ENCODE measurements around the gene SRGN. TPM values are rescaled to one million over a fixed set of nuclear protein-coding genes. Genes with fewer than 3 reads are reported as not detected.

Gene SRGN
- total RNA-seq, 2 experiments from 2014 or later: 342 to 353 TPM

- CTCF ChIA-PET: no interaction called here
- H3K27me3 ChIP-seq (ENCODE audit: control insufficient read depth in 1 of 2, insufficient read depth in 2 of 2, low read length in 2 of 2): no peaks in the 10 kb centered on the region
- H3K4me3 ChIP-seq (ENCODE audit: low read length): no peak overlapping the region
- no peak overlapping the region for H3K4me3 Mint-ChIP-seq
- no peaks in the 10 kb centered on the region for H3K4me1 ChIP-seq (ENCODE audit: insufficient read depth, low read length)
- no peaks in the 10 kb centered on the region for H3K9me3 Mint-ChIP-seq
- H3K36me3 ChIP-seq (ENCODE audit: insufficient read depth, low read length): no peaks in the 10 kb centered on the region
- intact Hi-C loops (cut with DNase I, micrococcal nuclease): no loop called here
- no peak for DNase-seq
- peaks cover 59% of the 10 kb centered on the region for H3K4me1 Mint-ChIP-seq (ENCODE audit: low read depth)
- peaks cover 39% of the 10 kb centered on the region for H3K36me3 Mint-ChIP-seq (ENCODE audit: low read depth)
- no peaks in the 10 kb centered on the region for H3K27me3 Mint-ChIP-seq
- H3K27ac Mint-ChIP-seq: no peak overlapping the region
- no peaks in the 10 kb centered on the region for H3K9me3 ChIP-seq (ENCODE audit: control insufficient read depth in 1 of 2, insufficient read depth in 1 of 2, low read length in 2 of 2)
- no peak for ATAC-seq (ENCODE audit: poor library complexity)
- TF ChIP-seq, protein P1, sequence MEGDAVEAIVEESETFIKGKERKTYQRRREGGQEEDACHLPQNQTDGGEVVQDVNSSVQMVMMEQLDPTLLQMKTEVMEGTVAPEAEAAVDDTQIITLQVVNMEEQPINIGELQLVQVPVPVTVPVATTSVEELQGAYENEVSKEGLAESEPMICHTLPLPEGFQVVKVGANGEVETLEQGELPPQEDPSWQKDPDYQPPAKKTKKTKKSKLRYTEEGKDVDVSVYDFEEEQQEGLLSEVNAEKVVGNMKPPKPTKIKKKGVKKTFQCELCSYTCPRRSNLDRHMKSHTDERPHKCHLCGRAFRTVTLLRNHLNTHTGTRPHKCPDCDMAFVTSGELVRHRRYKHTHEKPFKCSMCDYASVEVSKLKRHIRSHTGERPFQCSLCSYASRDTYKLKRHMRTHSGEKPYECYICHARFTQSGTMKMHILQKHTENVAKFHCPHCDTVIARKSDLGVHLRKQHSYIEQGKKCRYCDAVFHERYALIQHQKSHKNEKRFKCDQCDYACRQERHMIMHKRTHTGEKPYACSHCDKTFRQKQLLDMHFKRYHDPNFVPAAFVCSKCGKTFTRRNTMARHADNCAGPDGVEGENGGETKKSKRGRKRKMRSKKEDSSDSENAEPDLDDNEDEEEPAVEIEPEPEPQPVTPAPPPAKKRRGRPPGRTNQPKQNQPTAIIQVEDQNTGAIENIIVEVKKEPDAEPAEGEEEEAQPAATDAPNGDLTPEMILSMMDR (IDR thresholded peaks at IDR 0.05): no peak
- H3K27ac ChIP-seq (ENCODE audit: low read depth in 1 of 2, low read length in 2 of 2): no peak overlapping the region
- POLR2A ChIA-PET: no interaction called here
Observed at GRCh38 chr10:69145329-69145728, 57.4 kb downstream of the SRGN start.

DNA sequence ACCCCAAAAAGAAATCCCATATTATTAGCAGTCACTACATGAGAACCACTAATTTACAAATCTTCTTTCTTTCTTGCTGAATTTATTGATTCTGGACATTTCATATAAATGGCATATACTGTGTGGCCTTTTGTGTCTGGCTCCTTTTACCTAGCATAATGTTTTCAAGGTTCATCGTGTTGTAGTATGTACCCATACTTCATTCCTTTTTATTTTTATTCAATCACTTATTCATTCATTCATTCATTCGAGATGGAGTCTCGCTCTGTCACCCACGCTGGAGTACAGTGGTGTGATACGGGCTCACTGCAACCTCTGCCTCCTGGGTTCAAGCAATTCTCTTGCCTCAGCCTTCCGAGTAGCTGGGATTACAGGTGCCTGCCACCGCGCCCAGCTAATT lies 58.0 kb downstream of the SRGN start:
- TF ChIP-seq, protein P1 (IDR thresholded peaks at IDR 0.05): no peak
- Histone ChIP-seq H3K27ac (ENCODE audit: low read depth in 1 of 2, low read length in 2 of 2) (no peak overlapping the region), H3K36me3 (ENCODE audit: insufficient read depth, low read length) (no peaks in the 10 kb centered on the region), H3K4me1 (ENCODE audit: insufficient read depth, low read length) (no peaks in the 10 kb centered on the region), H3K9me3 (ENCODE audit: control insufficient read depth in 1 of 2, insufficient read depth in 1 of 2, low read length in 2 of 2) (no peaks in the 10 kb centered on the region), H3K27me3 (ENCODE audit: control insufficient read depth in 1 of 2, insufficient read depth in 2 of 2, low read length in 2 of 2) (no peaks in the 10 kb centered on the region), H3K4me3 (ENCODE audit: low read length) (no peak overlapping the region)
- Mint-ChIP-seq H3K27me3 (no peaks in the 10 kb centered on the region), H3K27ac (no peak overlapping the region), H3K9me3 (no peaks in the 10 kb centered on the region), H3K4me1 (ENCODE audit: low read depth) (peaks cover 57% of the 10 kb centered on the region), H3K36me3 (ENCODE audit: low read depth) (peaks cover 43% of the 10 kb centered on the region), H3K4me3 (no peak overlapping the region)
- POLR2A ChIA-PET: no interaction called here
- DNase-seq (no peak), ATAC-seq (ENCODE audit: poor library complexity) (no peak)
- CTCF ChIA-PET: no interaction called here
- intact Hi-C loops (cut with DNase I, micrococcal nuclease): no loop called here

- ChIA-PET POLR2A (no interaction called here), CTCF (no interaction called here)
- H3K9me3 Mint-ChIP-seq: no peaks in the 10 kb centered on the region
- no peak for DNase-seq
- no peaks in the 10 kb centered on the region for H3K27me3 Mint-ChIP-seq
- H3K4me1 Mint-ChIP-seq (ENCODE audit: low read depth): peaks cover 50% of the 10 kb centered on the region
- H3K4me1 ChIP-seq (ENCODE audit: insufficient read depth, low read length): no peaks in the 10 kb centered on the region
- no peak overlapping the region for H3K4me3 Mint-ChIP-seq
- peaks cover 36% of the 10 kb centered on the region for H3K36me3 Mint-ChIP-seq (ENCODE audit: low read depth)
- no peak overlapping the region for H3K27ac Mint-ChIP-seq
- intact Hi-C loops (cut with DNase I, micrococcal nuclease): no loop called here
- no peak overlapping the region for H3K27ac ChIP-seq (ENCODE audit: low read depth in 1 of 2, low read length in 2 of 2)
- no peaks in the 10 kb centered on the region for H3K27me3 ChIP-seq (ENCODE audit: control insufficient read depth in 1 of 2, insufficient read depth in 2 of 2, low read length in 2 of 2)
- TF ChIP-seq, protein P1 (IDR thresholded peaks at IDR 0.05): no peak
- no peaks in the 10 kb centered on the region for H3K36me3 ChIP-seq (ENCODE audit: insufficient read depth, low read length)
- ATAC-seq (ENCODE audit: poor library complexity): no peak
- no peak overlapping the region for H3K4me3 ChIP-seq (ENCODE audit: low read length)
- H3K9me3 ChIP-seq (ENCODE audit: control insufficient read depth in 1 of 2, insufficient read depth in 1 of 2, low read length in 2 of 2): no peaks in the 10 kb centered on the region
Observed at GRCh38 chr10:69146759-69147158, 58.9 kb downstream of the SRGN start.

Data from CD4-positive, alpha-beta T cell (primary cell).